CD4-positive, alpha-beta T cell treated with Interleukin-6 for 4 hours (primary cell): Measurements from ENCODE around the gene NLRP3.
"Not testable (repeated sequence)": the region's sequence is repeated elsewhere in the genome, so short reads cannot be mapped to it uniquely, and the experiment has no call there.

Source experiments
- DNase-seq: peaks from one replicate; pipeline ENCODE4 v3.0.0-alpha.2; 2020; ENCODE audit warnings: mixed read lengths

Gene NLRP3

DNA sequence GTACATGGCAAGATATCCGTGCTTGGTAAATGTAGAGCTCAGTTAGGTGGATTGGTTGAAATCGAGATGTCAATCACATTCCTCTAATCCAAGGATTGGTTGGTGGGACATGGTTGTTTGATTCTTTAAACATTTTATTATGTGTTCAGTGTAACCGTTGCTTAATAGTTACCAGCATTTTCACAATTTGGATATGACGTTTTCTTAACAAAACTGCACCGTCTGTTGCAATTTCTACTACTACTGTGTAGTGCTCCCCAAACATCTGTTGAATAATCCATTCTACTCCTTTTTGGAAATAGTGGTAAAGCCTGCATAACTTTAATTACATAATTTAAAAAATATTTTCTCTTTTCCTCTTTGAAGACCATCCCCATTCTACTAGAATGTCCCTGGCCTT, 25.6 kb downstream of the NLRP3 start:
- DNase-seq: no peak

- DNase-seq: no peak
Observed at GRCh38 chr1:247442164-247442563, 26.2 kb downstream of the NLRP3 start.

DNA sequence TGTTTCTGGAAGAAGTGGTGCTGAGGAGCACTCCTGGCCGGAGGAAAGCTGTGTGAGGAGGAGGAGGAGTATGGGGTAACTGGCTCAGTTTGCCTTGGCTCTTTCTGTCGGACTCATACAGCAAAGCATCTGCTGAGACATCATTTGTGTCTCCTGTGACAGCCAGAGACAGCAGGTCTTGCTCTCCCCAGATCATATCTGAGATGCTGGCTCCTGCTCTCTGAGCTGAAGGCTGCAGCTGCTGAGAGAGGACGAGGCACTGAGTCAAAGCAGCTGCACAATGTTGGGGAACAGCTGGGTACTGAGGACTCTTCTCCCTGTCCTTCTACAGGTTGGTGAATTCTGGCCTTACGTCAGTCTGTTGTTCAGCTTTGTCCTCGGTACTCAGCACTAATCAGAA, 27.7 kb downstream of the NLRP3 start:
- no peak for DNase-seq

DNA sequence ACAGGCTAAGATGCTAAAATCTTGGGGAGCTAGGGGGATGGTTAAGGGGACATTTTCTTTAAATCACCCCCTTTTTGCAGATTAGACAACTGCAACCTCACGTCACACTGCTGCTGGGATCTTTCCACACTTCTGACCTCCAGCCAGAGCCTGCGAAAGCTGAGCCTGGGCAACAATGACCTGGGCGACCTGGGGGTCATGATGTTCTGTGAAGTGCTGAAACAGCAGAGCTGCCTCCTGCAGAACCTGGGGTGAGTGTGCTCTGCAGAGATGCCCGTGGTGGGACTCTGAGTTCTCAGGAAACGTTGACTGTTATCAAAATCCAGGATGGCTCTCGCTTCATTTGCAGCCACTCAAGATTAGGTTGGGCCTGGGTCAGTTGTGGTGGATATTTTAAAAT, 28.6 kb downstream of the NLRP3 start:
- DNase-seq: no peak

GRCh38 chr1:247445526-247446356, 29.8 kb downstream of the NLRP3 start:
- no peak for DNase-seq

DNA sequence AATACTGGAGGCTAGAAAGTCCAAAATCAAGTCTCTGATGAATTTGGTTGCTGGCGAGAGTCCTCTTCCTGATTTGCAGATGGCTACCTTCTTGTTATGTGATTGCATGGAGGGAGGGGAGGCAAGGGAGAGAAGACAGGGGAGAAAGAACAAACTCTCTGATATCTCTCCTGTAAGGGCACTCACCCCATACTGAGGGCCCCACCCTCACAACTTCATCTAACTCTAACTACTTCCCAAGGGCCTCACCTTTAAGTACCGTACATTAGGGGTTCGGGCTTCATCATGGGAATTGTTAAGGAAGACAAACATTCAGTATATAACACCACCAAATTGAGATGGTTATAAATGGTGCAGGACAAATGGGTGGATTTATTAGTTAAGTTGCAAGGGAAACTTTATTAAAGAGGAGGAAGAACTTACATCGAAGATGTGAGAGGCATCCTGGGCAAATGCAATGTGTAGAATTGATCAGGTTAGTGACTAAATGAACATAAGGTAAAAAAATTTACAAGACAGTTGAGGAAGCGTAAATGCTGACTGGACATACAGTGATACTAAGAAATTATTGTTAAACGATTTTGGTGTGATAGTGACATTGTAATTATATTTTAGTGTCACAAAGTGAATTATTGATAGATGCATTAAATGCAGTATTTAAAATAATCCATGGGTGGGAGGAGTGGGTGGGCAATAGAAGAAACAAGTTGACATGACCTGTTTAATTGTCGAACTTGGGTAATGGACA, 31.4 kb downstream of the NLRP3 start:
- DNase-seq: no peak

DNA sequence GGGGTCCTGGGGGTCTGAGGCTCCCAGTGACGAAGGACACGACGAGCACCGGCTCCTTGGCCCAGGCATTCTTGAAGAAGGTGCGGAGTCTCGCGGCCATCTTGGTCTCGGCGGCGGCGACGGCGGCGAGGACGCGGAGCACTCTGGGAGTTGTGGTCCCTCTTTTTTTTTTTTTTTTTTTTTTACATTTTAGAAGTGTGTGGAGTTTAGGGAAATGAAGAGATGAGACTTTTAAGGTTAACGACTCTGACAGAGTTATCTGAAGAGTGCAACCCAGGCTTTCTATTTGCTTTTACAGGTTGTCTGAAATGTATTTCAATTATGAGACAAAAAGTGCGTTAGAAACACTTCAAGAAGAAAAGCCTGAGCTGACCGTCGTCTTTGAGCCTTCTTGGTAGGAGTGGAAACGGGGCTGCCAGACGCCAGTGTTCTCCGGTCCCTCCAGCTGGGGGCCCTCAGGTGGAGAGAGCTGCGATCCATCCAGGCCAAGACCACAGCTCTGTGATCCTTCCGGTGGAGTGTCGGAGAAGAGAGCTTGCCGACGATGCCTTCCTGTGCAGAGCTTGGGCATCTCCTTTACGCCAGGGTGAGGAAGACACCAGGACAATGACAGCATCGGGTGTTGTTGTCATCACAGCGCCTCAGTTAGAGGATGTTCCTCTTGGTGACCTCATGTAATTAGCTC, 32.3 kb downstream of the NLRP3 start:
- DNase-seq: peak; percentile 31

- DNase-seq: no peak
Observed at GRCh38 chr1:247451388-247452010, 35.5 kb downstream of the NLRP3 start.

GRCh38 chr1:247452447-247453039, 36.6 kb downstream of the NLRP3 start:
- no peak for DNase-seq

DNA sequence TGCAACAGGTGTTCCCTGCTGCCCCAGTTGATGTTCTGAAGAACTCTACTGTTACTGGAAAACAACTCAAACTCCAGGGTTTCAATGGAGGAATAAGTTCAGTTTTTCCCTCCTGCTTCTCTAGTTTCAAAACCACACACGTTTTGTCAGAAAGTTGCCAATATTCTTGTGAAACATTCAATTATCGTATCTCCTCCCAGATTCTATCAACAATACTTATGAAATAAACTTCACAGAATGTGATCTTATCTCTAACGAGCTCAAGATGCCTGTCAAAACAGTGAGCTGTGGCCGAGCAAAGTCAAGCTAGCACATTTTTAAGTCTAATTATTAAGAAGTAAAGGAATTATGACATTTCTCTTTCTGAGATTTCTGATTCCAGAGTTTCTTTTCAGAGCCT, 37.3 kb downstream of the NLRP3 start:
- no peak for DNase-seq

DNA sequence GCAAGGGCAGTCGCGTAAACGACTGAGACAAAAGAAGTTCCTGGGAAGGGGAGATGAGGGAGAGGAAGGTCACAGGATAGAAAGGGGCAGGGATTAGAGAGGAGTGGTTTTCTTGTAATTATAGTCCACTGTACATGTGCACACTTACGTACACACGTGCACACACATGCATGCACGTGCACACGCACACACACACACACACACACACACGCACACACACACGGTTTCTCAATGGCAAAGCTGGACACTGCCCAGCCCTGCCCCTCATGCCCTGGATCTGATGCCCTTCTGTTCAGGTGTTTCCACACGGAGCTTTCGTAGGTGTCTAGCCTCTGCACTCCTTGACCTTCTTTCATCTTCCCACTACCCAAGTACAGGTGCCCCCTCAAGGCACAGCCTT, 38.0 kb downstream of the NLRP3 start:
- no peak for DNase-seq

DNA sequence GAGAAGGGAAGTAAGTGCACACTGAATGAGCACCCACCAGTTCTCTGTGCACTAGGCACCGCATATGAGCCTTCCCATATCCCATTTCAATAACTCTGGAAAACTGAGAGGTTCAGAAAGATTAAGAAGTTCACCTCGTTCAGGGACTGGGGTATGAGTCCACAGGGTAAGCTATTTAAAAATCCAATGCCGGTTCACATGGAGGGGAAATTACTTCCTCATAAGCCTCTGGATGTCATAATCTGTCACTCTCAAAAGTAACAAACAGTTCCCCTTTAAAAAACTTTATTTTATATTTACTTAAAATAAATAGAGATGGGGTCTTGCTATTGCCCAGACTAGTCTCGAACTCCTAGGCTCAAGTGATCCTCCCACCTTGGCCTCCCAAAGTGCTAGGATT, 40.0 kb downstream of the NLRP3 start:
- no peak for DNase-seq

- DNase-seq: no peak
Observed at GRCh38 chr1:247456914-247457639, 41.1 kb downstream of the NLRP3 start.

DNA sequence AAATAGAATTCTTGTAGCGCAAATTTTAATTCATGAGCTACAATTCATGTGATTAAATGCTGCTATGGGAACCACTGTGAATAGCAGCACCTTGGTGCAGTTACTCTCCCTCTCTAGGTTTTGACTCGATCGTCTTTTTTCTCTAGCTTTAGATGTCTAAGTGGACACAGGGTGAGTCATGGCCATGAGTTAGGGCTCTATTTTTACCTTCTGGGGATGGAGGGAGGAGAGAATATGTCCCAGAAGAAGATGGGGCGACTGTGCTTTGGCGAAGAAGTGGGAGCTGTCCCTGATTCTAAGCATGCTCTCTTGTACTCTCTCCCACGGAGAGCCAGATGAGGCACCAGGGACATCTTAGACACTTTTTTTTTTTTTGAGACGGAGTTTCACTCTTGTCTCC, 43.5 kb downstream of the NLRP3 start:
- no peak for DNase-seq

GRCh38 chr1:247465796-247466195, 49.8 kb downstream of the NLRP3 start:
- DNase-seq: no peak

DNA sequence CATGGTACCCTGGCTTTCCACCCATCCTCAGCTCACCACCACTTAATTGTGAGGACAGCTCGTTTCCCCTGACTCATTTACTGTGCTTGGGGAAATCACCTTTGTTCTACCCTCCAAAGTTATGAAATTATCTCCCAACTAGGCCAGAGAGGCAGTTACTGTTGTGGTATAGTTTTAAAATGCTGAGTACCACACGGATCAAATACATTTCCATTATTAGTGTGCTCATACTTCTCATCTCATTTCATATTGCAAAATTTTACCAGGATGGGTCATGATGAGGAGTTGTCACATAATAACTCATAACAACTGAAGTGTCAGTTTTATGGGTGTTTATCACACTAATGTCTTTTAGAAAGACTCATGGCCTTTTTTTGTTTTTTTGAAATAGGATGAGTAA, 51.2 kb downstream of the NLRP3 start:
- no peak for DNase-seq

DNA sequence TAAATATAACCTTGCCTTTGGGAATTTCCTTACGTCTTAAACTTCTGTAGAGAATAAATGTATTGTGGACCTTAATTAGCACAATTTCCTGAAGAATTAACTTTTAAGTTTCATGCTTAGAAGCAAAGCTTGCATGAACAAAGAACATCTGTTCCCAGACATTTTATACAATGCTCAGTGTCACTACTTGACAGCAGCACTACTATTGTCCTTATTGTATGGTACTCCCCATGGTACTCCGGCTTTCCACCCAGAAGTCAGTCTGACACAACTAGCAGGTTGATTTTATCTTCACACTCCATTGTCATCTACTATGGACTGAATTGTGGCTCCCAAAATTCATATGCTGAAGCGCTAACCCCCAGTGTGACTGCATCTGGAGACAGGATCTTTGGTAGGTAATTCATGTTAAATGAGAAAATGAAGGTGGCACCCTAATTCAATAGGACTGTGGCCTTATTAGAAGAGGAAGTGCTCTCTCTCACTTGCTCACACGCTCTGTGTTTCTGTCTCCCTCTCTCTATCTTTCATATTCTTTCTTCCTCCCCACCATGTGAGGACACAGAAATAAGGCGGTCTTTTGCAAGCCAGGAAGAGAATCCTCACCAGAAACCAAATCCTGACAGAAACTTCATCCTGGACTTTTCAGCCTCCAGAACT, 52.6 kb downstream of the NLRP3 start:
- DNase-seq: no peak

DNA sequence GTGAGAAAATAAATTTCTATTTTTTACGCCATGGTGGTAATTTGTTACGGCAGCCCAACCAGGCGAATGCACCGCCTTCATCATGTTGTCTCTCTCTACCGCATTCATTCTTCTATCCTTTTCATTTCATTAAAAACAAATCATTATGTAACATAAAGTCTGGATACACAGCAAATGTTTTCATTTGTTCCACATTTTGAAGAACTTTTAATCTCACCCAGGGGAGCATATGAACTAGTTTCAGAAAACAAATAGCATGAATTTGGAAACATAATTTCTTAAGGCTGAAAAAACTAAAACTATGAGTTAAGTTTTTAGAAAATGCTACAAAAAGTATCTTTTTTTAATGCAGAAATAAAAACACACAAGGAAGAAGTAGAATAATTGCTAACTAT, 53.2 kb downstream of the NLRP3 start:
- no peak for DNase-seq

DNA sequence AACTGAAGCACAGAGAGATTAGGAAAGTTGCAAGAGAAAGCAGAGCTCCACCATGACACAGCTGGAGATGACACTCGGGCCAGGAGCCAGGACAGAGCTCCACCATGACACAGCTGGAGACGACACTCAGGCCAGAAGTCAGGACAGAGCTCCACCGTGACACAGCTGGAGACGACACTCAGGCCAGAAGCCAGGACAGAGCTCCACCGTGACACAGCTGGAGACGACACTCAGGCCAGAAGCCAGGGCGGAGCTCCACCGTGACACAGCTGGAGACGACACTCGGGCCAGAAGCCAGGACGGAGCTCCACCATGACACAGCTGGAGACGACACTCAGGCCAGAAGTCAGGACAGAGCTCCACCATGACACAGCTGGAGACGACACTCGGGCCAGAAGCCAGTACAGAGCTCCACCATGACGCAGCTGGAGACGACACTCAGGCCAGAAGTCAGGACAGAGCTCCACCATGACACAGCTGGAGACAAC, 55.0 kb downstream of the NLRP3 start:
- DNase-seq: not testable (repeated sequence)

GRCh38 chr1:247471445-247472016, 55.6 kb downstream of the NLRP3 start:
- DNase-seq: no peak

- DNase-seq: no peak
Observed at GRCh38 chr1:247472035-247472434, 56.1 kb downstream of the NLRP3 start.
